HCT116 (cell line): Measurements from ENCODE around the gene FGD4. TPM values are rescaled to one million over a fixed set of nuclear protein-coding genes. Genes with fewer than 3 reads are reported as not detected.

ENCODE experiments used
- ATAC-seq: fragments of 200-7000 bp; cut with Tn5 transposase; 2 replicates; pipeline ENCODE4 v1.9.1; 2020; ENCODE audit warnings: mild to moderate bottlenecking, moderate library complexity
- BruUV-seq: library from RNA; stranded (reverse); fragments of 400-500 nt; replicated peaks from 2 replicates; lab custom pipeline; 2021; lab: Mats Ljungman, UMichigan
- CTCF ChIA-PET: fragments of 300-600 bp; sonication (Branson Sonifier 250); formaldehyde crosslinking; loops from one replicate; lab custom pipeline; 2021; ENCODE audit warnings: antibody characterized with exemption; lab: Charles Lee
- POLR2A ChIA-PET: fragments of 300-600, 350-600 bp; sonication (Branson Sonifier 250); formaldehyde crosslinking; loops from one replicate; lab custom pipeline; 2021; ENCODE audit warnings: antibody characterized with exemption; lab: Charles Lee
- RAD21 ChIA-PET, 2 experiments: fragments of 300-600 bp; sonication (Branson Sonifier 250); formaldehyde crosslinking; loops; one replicate each; lab custom pipeline; 2023; ENCODE audit warnings: low total read pairs in 2 of 2; ENCODE audit not compliant: uncharacterized antibody in 2 of 2, unreplicated experiment in 2 of 2, low non-redundant PET in 1 of 2; lab: Charles Lee
- DNase-seq: peaks from one replicate; pipeline ENCODE4 v3.0.0-alpha.2; 2010; ENCODE audit warnings: low read depth, low spot score
- H2AFZ ChIP-seq: fragments of 200-600 bp; shearing (Covaris generic), sonication (generic); 2 replicates; pipeline ENCODE4 v1.6.1; 2017; ENCODE audit warnings: low read depth, mixed run types, mixed read lengths, antibody characterized with exemption, low read length; ENCODE audit not compliant: poor library complexity, severe bottlenecking
- H3K27ac ChIP-seq: 2 replicates; pipeline ENCODE4 v1.5.1; 2012; ENCODE audit warnings: low read depth, low read length
- H3K27me3 ChIP-seq: fragments of 200-600 bp; sonication (generic); 2 replicates; pipeline ENCODE4 v1.6.1; 2016; ENCODE audit warnings: mixed run types, low read length, mixed read lengths; ENCODE audit not compliant: insufficient read depth
- H3K36me3 ChIP-seq, 2 experiments: fragments of 200-500 bp in 1 of 2; fragments of 200-600 bp in 1 of 2; sonication (Bioruptor generic) in 1 of 2; sonication (generic) in 1 of 2; 2 replicates each; pipeline versions ENCODE4 v1.5.1 to v1.6.1; 2014 to 2016; ENCODE audit warnings: low read length in 2 of 2, inconsistent platforms in 1 of 2, mixed read lengths in 1 of 2, mixed run types in 1 of 2; ENCODE audit not compliant: insufficient read depth in 2 of 2, control insufficient read depth in 1 of 2
- H3K4me1 ChIP-seq, 2 experiments: fragments of 200-600 bp in 1 of 2; sonication (generic) in 1 of 2; 2 replicates each; pipeline versions ENCODE4 v1.5.1 to v1.6.1; 2012 to 2017; ENCODE audit warnings: low read length in 2 of 2, inconsistent platforms in 1 of 2, mild to moderate bottlenecking in 1 of 2, mixed read lengths in 1 of 2, mixed run types in 1 of 2, moderate library complexity in 1 of 2; ENCODE audit not compliant: insufficient read depth in 2 of 2, control insufficient read depth in 1 of 2
- H3K4me2 ChIP-seq: fragments of 200-600 bp; sonication (generic); 2 replicates; pipeline ENCODE4 v1.6.1; 2017; ENCODE audit warnings: mixed run types, low read length, mixed read lengths
- H3K4me3 ChIP-seq, 2 experiments: fragments of 200-600 bp in 1 of 2; sonication (generic) in 1 of 2; replicated peaks in 1 of 2; 2 replicates each; pipeline ENCODE4 v1.5.1; 2011 to 2016; ENCODE audit warnings: low read length in 2 of 2, control low read depth in 1 of 2, low read depth in 1 of 2, mild to moderate bottlenecking in 1 of 2, mixed read lengths in 1 of 2, mixed run types in 1 of 2
- H3K79me2 ChIP-seq: fragments of 200-600 bp; sonication (generic); 2 replicates; pipeline ENCODE4 v1.6.1; 2017; ENCODE audit warnings: mild to moderate bottlenecking, mixed run types, low read length, moderate library complexity, mixed read lengths; ENCODE audit not compliant: insufficient read depth
- H3K9ac ChIP-seq: fragments of 200-600 bp; sonication (generic); 2 replicates; pipeline ENCODE4 v1.6.1; 2016; ENCODE audit warnings: low read length, mixed read lengths
- H3K9me2 ChIP-seq: fragments of 200-600 bp; sonication (generic), shearing (Covaris generic); 2 replicates; pipeline ENCODE4 v1.6.1; 2017; ENCODE audit warnings: mixed run types, mild to moderate bottlenecking, moderate library complexity; ENCODE audit not compliant: insufficient read depth
- H3K9me3 ChIP-seq, 2 experiments: fragments of 200-500 bp in 1 of 2; fragments of 200-600 bp in 1 of 2; sonication (Bioruptor generic) in 1 of 2; sonication (generic) in 1 of 2; 2 replicates each; pipeline ENCODE4 v1.6.1; 2014 to 2017; ENCODE audit warnings: low read length in 2 of 2, mixed read lengths in 2 of 2, inconsistent platforms in 1 of 2, low read depth in 1 of 2, mild to moderate bottlenecking in 1 of 2, mixed run types in 1 of 2, moderate library complexity in 1 of 2; ENCODE audit not compliant: control insufficient read depth in 1 of 2, insufficient read depth in 1 of 2
- H4K20me1 ChIP-seq: fragments of 200-600 bp; sonication (generic), shearing (Covaris generic); 2 replicates; pipeline ENCODE4 v1.6.1; 2017; ENCODE audit warnings: mixed run types, mild to moderate bottlenecking, moderate library complexity; ENCODE audit not compliant: insufficient read depth
- CBX3 ChIP-seq: IDR thresholded peaks from 2 replicates; pipeline ENCODE4 v1.6.1; 2012; ENCODE audit warnings: low read depth
- EGR1 ChIP-seq: IDR thresholded peaks from 2 replicates; pipeline ENCODE4 v1.6.1; 2012; ENCODE audit warnings: low read depth
- EZH2phosphoT487 ChIP-seq: fragments of 200-600 bp; IDR thresholded peaks from 2 replicates; pipeline ENCODE4 v1.6.1; 2018; ENCODE audit warnings: antibody characterized with exemption, borderline replicate concordance
- FOSL1 ChIP-seq: IDR thresholded peaks from 2 replicates; pipeline ENCODE4 v1.6.1; 2012; ENCODE audit warnings: low read depth
- JUND ChIP-seq: IDR thresholded peaks from 2 replicates; pipeline ENCODE4 v1.6.1; 2012
- RAD21 ChIP-seq: IDR thresholded peaks from 2 replicates; pipeline ENCODE4 v1.6.1; 2012; ENCODE audit warnings: low read depth, mild to moderate bottlenecking
- SIN3A ChIP-seq: IDR thresholded peaks from 2 replicates; pipeline ENCODE4 v1.6.1; 2012; ENCODE audit warnings: low read depth
- SP1 ChIP-seq: IDR thresholded peaks from 2 replicates; pipeline ENCODE4 v1.6.1; 2012; ENCODE audit warnings: low read depth
- YY1 ChIP-seq: IDR thresholded peaks from 2 replicates; pipeline ENCODE4 v1.6.1; 2011; ENCODE audit warnings: low read length, low read depth, moderate library complexity, mild to moderate bottlenecking; ENCODE audit not compliant: insufficient replicate concordance; ENCODE audit errors: extremely low read depth
- intact Hi-C: fragments of 100-400 bp; cut with micrococcal nuclease; formaldehyde crosslinking; loops from 2 replicates; pipeline ENCODE4 v1.10.0; 2022
- total RNA-seq: library from RNA; stranded (reverse); gene quantifications from one replicate; pipeline ENCODE4 v1.2.1, GENCODE V29; 2021; ENCODE audit not compliant: unreplicated experiment
- TF ChIP-seq, protein P1 (sequence below): IDR thresholded peaks from 2 replicates; pipeline ENCODE4 v1.6.1; 2012; ENCODE audit warnings: low read depth
- TF ChIP-seq, protein P2 (sequence below): IDR thresholded peaks from 2 replicates; pipeline ENCODE4 v1.6.1; 2011; ENCODE audit warnings: mild to moderate bottlenecking, low read length, moderate library complexity; ENCODE audit not compliant: insufficient replicate concordance; ENCODE audit errors: extremely low read depth

FGD4 gene
- total RNA-seq, 1 experiment from 2014 or later = 7.7 TPM

DNA sequence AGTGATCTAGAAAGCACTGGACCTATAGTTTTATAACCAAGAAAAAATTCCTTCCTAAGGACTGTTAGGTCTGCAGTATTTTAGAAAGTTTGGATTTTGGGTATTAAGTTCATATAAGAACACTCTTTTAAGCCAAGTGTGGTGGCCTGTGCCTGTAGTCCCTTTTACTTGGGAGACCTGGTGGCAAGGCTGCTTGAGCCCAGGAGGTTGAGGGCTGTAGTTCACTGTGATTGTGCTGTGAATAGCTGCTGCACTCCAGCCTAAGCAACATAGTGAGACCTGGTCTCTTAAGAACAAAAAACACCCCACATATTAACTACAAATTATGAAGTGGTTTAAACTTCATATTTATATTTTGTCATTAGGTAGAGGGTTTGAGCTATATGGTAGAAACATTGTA is 289.4 kb downstream of the FGD4 start:
- intact Hi-C loops = no loop called here
- no peak overlapping the region for H3K4me3 ChIP-seq
- no peaks in the 10 kb centered on the region; the same call in 1 of the 2 replicates for H4K20me1 ChIP-seq
- no peaks in the 10 kb centered on the region for H3K27me3 ChIP-seq
- H3K79me2 ChIP-seq = peaks cover 99% of the 10 kb centered on the region
- no peak for DNase-seq
- no peak overlapping the region for H3K27ac ChIP-seq
- no TSS peak for BruUV-seq
- RAD21 ChIA-PET = no interaction called here
- H3K9me2 ChIP-seq = no peaks in the 10 kb centered on the region
- CTCF ChIA-PET = no interaction called here
- POLR2A ChIA-PET = interaction anchor here (1.1 kb wide), 1 partner anchor 10 kb away, joined by 3 read pairs; the partner anchor contains the start of gene DNM1L
- no peaks in the 10 kb centered on the region for H3K36me3 ChIP-seq
- no peak overlapping the region for H3K9ac ChIP-seq
- no peaks in the 10 kb centered on the region for H3K4me1 ChIP-seq
- no peak for TF ChIP-seq JUND
- no peak for TF ChIP-seq SP1
- TF ChIP-seq RAD21 = no peak
- TF ChIP-seq EGR1 = no peak
- no peak for TF ChIP-seq YY1
- TF ChIP-seq, protein P1, sequence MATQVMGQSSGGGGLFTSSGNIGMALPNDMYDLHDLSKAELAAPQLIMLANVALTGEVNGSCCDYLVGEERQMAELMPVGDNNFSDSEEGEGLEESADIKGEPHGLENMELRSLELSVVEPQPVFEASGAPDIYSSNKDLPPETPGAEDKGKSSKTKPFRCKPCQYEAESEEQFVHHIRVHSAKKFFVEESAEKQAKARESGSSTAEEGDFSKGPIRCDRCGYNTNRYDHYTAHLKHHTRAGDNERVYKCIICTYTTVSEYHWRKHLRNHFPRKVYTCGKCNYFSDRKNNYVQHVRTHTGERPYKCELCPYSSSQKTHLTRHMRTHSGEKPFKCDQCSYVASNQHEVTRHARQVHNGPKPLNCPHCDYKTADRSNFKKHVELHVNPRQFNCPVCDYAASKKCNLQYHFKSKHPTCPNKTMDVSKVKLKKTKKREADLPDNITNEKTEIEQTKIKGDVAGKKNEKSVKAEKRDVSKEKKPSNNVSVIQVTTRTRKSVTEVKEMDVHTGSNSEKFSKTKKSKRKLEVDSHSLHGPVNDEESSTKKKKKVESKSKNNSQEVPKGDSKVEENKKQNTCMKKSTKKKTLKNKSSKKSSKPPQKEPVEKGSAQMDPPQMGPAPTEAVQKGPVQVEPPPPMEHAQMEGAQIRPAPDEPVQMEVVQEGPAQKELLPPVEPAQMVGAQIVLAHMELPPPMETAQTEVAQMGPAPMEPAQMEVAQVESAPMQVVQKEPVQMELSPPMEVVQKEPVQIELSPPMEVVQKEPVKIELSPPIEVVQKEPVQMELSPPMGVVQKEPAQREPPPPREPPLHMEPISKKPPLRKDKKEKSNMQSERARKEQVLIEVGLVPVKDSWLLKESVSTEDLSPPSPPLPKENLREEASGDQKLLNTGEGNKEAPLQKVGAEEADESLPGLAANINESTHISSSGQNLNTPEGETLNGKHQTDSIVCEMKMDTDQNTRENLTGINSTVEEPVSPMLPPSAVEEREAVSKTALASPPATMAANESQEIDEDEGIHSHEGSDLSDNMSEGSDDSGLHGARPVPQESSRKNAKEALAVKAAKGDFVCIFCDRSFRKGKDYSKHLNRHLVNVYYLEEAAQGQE = no peak
- no peak for TF ChIP-seq SIN3A
- TF ChIP-seq FOSL1 = no peak
- no peak for TF ChIP-seq EZH2phosphoT487
- TF ChIP-seq CBX3 = no peak
- TF ChIP-seq, protein P2, sequence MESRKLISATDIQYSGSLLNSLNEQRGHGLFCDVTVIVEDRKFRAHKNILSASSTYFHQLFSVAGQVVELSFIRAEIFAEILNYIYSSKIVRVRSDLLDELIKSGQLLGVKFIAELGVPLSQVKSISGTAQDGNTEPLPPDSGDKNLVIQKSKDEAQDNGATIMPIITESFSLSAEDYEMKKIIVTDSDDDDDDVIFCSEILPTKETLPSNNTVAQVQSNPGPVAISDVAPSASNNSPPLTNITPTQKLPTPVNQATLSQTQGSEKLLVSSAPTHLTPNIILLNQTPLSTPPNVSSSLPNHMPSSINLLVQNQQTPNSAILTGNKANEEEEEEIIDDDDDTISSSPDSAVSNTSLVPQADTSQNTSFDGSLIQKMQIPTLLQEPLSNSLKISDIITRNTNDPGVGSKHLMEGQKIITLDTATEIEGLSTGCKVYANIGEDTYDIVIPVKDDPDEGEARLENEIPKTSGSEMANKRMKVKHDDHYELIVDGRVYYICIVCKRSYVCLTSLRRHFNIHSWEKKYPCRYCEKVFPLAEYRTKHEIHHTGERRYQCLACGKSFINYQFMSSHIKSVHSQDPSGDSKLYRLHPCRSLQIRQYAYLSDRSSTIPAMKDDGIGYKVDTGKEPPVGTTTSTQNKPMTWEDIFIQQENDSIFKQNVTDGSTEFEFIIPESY = no peak
- H3K9me3 ChIP-seq = no peaks in the 10 kb centered on the region
- no peak for ATAC-seq
- no peak overlapping the region for H2AFZ ChIP-seq
- H3K4me2 ChIP-seq = no peak overlapping the region
